Stimulated activated CD8-positive, alpha-beta memory T cell treated with anti-CD3 and anti-CD28 coated beads, Interleukin-12 subunit alpha, Interleukin-12 subunit beta, amount 100 ng/mL, for 24 hours (primary cell): Measurements from ENCODE around the gene CD59.
"Not testable (repeated sequence)": the region's sequence is repeated elsewhere in the genome, so short reads cannot be mapped to it uniquely, and the experiment has no call there.

Experiments used
- DNase-seq: peaks from one replicate; pipeline ENCODE4 v3.0.0-alpha.2; 2020; ENCODE audit errors: extremely low read depth

CD59 gene

DNA sequence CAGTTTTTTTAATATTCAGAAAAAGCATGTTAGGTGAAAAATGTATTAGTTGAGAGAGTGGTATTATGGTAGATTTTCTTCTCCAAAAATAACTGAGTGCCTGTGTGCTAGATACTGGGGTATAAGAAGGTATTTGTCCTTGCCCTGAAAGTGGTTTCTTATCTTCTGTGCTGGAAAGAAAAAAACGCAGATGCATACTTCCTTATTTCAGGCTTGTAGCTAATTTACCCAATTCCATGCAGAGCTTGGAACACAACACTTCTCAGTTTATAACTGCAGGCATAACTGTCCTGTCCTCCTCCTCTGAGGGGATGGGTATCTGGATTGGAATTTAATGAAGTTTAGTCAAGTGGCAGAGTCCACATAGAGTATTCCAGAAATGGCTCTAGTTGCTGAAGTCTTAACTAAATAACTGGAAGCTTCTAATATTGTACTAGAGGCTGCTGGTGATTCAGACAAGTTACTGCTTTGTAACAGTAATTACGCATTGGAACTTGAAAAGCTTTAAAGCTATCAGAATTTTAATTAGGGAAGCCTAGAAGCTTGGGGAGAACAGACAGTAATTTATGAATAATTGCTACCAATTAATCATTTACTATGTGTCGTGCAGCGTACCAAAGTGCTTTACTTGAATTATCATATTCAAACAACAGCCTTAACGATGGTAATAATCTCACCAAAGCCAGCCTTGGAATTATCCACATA, 22.9 kb downstream of the CD59 start:
- no peak for DNase-seq

DNA sequence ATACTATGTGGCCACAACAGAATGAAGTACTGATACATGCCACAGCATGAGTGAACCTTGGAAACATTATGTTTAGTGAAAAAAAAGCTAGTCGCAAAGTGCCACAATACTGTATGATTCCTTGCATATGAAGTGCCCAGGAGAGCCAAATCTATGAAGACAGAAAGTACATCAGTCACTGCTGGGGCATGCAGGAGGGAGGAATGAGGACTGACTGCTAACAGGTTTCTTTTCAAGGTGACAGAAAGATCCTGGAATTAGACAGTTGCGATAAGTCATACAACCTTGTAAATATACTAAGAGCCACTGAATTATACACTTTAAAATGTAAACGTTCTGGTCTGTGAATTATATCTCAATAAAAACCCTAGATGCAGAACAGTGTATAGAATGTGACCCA, 23.8 kb downstream of the CD59 start:
- DNase-seq: no peak

DNA sequence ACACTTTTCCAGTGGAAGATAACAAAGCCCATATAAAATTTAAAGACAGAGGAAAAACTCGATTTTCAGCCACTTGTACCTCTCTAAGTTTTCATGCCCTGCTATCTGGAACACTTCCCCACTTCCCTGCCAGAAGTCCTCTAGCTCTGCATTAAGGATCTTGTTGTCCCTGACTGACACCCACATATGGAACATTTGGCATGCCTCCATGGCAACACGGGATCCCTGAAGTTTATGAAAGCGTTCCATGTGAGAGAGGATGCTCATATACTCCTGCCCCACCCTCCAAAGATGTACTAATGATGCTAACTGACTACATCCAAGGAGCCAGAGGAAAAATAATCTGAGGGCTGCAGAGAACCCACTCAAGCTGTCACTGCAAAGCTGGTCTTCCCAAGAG, 26.8 kb downstream of the CD59 start:
- no peak for DNase-seq

DNA sequence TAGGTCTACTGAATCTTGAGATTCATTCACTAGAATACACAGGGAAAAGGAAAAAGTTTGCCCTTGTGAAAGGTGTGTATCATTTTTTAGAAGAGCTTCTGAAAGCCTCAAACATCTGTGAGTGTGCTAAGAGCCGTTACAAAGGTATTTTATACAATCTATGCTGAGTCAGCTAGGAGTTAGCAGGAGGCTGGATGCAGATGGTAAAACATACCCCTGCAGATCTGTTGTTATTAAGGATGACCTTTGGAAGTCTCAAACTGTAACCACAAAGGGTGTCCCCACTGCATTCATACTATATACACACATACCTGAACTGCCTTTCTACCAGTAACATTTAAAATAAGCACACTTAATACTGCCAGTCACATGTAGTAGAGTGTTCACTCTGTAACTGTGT, 27.2 kb downstream of the CD59 start:
- DNase-seq: no peak

DNA sequence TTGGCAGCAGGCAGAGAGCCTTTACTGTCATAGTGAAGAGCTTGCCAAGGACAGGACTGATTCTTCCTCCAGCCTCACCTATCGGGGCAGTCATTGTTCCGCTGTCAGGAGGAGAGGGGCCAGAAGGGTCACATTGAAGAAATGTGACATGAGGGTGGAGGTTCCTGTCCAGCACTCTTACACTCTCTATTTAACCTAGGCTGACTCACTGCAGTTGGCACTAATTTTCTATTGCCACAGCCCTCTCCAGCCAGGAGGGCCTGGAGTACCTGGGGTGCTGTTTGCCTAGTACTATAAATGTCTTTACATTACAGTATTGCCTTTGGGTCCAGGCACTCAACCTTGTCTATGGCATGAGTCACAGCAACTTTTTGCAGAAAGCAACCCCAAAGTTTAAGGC, 28.4 kb downstream of the CD59 start:
- not testable (repeated sequence) for DNase-seq

DNA sequence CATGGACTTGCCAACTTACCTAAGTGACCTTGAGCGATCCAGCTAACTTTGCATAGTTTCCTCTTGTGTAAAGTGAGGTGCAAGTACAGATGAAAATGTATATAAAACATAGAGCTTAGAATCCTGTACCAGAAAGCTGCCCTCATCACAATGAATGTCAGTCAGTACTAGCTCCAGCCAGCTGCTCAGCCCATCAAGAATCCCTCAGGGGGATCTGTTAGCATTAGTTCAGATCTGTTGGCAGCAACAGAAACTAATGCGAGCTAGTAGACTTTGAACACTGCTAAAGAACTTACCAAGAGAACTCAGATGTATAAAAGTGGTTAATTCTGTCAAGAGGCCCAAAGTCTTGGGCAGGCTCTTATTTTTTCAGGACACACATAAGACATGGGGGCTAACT, 29.3 kb downstream of the CD59 start:
- DNase-seq: no peak

DNA sequence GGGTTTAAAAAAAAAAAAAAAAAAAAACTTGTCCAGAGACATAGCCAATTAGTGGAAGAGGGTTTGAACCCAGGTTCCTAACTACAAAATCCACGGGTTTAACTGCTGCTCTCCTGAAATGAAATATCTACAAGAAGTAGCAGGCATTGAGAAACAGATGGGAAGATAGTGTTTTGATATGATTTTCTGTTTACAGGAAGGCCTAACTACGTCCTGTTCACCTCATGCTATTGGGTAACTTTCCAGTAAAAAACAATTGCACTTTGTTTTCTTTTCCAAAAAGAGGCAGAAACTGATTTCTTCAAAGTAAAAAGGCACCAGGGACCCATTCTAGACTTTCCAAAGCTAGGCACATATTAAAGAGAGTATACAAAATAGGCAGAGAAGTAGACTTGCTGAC, 29.7 kb downstream of the CD59 start:
- no peak for DNase-seq

DNA sequence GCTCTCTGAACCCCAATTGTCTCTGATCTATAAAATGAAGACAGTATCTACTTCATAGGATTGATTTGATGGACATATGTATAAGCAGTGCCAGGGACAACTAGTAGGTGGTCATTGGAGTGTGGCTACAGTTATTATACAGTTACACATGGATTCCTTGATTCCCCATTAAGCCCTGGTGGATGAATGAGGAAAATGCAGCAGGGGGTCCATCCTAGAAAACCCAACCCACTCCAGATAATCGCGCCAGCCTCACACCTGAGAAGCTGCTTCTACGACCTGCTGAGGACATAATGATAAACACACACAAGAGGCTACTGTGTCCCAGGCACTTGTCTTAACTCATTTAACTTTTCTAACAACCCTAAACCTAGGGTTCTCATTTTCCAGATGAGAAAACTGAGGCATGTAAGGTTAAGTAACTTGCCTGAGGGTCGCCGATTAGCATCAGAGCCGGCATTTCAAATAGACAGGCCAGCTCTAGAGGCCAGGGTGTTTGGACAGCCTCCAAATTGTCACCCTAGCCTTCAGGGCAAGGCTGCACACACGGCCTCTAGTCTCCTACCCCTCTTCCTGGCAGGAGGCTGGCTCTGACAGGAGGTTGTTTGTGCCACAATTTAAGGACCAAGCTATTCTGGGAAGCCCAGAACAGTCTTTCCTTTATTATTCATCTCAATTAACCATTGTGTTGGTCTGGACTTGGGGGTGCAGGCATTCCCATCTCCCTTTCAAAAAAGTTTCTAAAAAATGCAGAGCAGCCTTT, 31.8 kb downstream of the CD59 start:
- no peak for DNase-seq

DNA sequence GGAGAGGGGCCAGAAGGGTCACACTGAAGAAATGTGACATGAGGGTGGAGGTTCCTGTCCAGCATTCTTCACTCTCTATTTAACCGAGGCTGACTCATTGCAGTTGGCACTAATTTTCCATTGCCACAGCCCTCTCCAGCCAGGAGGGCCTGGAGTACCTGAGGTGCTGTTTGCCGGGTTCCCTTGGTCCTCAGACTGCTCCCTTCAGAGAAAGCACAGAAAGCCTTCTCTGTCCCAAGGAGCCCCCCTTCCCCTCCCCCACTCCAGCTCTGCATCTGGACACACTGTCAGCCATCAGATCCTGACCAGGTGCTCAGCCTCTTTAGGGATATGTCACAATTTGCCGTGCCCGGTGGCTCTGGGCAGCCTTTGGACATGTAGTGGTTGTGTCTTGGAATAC, 32.4 kb downstream of the CD59 start:
- no peak for DNase-seq

DNA sequence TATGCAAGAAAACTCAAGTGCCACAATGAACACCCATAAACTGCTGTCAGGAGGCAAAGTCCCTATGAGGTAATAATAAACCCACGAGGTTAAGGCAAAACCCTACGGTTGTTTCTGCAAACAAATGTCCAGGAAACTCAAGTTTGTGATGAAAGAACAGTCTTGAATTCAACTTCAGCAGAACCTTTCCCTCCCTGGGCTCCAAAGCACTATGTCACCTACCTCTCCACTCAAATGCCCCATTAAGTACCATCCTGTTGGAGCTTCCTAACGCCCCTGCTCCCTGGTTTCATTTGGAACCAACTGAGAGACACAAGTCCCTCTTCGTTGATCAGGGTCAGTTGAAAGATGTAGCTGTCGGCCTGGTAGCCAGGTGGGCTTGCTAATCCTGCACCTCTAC, 33.0 kb downstream of the CD59 start:
- no peak for DNase-seq

DNA sequence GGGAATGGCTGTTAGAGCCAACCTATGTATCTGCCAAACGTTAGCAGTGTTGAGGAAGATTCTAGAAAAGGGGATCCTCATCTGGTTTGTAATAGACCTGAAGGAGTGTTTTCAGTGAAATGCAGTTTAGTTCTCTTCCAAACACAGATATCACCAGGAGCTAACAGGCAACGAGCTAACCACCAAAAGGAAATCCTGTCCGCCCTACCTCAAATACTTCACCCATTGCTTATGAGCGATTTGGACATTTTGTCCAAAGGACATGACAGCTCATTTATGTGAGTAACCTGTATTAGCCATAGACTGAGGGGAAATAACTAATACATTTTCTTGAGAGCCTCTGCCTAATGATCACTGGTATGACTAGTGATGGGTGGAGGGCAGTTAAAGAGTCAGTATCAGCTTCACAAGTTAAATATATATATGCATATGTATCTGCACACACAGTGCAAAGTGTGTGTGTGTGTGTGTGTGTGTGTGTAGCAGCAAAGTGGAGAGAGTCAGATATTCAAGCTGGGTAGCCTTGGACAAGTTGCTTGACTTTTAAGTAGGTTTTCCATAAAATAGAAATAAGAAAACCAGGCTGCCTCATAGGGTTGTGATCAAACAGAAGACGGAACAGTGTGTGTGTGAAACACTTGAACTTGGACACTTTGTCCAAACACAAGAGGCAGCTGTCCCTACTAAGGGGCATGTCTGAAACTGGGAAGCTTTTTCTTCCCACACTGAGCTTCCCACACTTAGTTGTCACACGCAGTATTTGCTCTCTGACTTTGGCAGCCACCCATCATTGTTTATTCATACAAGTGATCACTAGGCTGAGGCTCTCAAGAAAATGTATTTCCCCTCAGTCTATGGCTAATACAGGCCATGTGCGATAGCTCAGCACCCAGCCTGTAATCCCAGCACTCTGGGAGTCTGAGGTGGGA, 34.7 kb downstream of the CD59 start:
- DNase-seq: no peak

DNA sequence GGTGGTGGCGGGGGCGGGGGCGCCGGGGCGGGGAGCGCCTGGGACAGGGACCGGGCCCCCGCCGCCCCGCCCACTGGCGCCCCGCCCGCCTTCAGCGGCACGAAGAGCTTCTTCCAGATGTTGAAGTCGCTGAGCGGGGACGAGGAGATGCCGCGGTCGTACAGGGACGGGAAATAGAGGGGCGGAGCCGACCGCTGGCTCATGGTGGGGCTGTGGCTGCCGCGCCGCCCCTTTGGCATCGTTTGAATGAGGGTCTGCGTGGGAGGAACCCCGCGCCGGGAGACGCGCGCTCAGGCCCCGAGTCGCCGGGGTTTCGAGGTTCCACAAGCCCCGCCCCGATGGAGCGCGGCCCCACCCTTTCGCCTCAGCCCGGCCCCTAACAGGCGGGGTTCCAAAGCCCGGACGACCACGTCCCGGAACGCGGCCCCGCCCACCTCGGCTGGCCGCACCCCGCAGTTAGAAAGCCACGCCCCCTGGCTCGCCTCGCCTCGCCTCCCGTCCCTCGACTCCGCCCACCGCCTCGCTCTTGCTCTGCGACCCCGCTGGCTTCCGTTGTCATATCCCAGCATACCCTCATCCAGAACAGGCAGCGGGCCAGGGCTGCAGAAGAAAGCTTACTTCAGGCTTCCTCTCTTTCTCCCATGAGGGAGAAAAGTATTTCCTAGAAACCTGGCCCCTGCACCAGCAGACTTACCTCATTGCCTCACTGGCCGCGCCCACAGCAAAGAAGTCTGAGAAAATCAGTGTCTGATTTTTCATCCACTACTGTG, 35.5 kb downstream of the CD59 start, which contains the start of gene C11orf91:
Gene C11orf91, minus strand, starts transcription at position 325 of the 770 bp plus-strand sequence. Its CDS starts 86 bp downstream, at position 239.
- peak; percentile 88 for DNase-seq

DNA sequence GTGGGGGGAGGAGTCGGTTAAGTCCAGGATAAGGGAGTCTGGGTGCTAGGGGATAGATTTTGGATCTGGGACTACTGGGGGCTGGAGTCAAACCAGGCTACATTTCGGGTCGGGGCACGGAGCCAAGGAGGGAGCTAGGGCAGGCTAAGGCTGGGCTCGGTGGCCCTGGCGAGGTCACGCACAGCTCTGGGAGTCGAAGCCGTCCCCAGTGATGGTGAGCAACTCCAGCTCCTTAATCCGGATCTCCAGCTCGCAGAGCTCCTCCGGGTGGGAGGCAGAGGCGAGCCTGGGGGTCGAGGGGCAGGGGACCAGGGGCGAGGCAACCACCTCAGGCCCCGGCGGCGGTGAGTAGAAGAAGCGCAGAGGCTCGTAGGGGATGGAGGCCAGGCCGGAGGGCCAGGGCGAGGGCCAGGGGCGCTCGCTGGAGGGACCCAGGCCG, 36.1 kb downstream of the CD59 start:
- no peak for DNase-seq

DNA sequence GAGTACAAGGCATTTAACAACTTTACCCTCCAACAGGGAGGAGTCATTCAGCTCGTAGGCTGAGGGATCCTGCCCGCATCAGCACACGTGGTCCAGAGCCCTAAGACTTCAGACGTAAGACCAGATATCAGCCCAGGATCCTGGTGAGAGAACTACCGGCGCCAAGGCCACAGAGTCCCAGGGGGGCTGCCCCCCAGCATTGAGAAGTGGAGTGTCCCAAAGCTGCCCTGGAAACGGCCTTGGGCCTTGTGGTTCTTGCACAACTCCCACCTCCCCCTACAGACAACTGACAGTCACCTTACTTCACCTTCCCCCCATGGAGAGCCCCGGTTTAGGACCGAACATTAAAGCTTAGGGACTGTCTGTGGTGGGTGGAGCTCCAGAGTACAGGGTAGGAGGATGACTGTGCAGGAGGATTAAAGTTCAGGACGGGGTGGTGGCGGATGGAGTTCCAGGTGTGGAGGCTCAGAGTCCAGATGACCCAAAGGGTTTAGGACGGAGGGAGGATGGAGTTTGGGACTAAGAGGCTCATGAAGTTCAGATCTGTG, 36.6 kb downstream of the CD59 start:
- DNase-seq: no peak

DNA sequence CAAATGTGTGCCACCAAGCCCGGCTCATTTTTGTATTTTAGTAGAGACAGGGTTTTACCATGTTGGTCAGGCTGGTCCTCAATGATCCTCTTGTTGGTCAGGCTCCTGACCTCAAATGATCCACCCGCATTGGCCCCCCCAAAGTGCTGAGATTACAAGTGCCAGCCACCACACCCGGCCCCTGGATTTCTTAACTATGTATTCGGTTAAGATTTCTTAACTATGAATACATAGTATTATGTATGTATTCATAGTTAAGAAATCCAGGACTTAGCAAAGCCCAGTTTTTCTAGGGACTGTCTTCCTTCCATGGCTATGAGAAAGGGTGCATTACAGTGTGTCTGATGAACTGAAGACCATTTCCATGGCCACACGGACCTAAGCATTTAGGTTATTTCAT, 37.3 kb downstream of the CD59 start:
- DNase-seq: no peak

DNA sequence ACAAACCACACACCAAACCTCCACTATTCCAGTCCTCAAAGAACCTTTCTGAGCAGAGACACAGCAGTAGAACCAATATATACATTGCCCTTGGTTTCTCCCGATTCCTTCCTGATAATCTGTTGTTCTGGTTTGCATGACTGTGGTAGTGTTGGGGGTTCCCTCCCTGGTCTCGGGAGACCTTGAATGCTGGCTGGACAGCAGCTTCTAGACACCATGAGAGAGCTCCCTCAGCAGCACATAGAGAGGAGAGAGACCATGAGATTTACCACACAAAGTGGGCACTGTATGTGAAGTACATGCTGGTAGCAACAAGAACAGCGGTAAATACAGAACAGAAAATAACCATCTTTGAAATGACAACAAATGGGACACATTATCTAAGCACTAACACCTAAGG, 38.2 kb downstream of the CD59 start:
- DNase-seq: no peak

DNA sequence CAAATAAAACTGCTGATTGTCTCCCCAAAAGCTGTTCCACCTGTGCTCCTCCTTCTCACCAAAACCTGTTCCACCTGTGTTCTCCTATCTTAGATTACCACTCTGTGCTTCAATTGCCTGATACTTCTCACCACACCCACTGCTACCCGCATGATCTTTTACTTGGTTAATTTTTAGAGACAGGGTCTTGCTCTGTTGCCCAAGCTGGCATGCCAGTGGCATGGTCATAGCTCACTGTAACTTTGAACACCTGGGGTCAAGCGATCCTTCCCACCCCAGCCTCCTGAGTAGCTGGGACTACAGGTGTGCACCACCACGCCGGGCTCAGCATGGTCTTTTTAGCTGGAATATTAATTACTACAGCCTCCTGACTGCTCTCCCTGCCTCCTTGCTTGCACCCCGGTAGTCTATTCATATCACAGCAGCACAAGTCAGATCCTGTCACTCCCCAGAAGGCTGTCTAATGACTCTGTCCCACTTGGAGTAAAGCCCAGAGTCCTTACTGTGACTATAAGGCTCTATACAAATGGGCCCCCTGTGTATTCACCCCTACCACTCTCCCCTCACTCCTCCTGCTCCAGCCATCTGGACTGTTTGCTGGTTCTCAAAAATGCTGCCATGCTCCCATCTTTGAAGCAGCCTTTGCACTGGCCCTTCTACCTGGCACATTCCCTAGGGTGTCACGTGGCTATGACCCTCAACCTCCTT, 39.1 kb downstream of the CD59 start:
- DNase-seq: no peak

DNA sequence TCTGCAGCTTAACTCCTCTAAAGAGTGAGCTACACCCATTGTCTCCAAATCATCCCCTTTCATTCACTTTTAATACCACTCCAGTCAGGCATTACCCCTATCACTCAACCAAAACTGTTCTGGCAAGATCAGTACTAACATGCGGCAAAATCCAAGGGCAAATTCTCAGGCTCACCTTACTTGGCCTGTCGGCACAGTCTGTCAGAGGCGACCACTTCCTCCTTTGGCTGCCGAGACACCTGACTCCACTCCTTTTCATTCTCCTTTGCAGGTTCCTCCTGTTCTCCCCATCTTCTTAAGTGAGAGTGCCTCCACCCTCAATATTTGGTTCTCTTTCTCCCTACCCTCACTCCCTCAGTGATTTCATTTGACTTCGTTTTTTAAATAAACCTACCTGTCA, 39.8 kb downstream of the CD59 start:
- no peak for DNase-seq

DNA sequence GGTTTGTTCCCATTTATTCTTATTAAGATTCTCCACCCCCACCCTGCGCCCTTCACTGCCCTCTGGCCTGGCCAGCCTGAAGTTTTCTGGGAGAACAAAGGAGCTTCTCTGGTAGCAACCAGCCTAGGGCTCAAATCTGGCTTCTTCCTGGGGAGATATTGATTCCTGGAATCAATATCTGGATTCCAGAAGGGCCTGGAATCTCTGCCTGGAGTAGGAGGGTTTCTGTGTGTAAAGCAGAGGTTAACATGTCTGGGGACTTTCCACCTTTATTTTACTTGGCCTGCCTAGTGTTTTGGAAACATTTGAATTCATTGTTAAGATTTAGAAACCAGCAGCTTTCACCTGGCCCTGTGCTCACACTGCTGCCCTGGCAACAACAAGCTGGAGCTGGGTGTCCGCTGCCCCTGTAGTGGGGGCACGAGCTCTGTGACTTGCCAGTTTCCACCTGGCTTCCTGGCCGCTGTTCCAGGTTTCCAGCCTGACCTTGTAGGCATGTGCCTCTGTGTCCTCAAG, 41.1 kb downstream of the CD59 start:
- DNase-seq: no peak

DNA sequence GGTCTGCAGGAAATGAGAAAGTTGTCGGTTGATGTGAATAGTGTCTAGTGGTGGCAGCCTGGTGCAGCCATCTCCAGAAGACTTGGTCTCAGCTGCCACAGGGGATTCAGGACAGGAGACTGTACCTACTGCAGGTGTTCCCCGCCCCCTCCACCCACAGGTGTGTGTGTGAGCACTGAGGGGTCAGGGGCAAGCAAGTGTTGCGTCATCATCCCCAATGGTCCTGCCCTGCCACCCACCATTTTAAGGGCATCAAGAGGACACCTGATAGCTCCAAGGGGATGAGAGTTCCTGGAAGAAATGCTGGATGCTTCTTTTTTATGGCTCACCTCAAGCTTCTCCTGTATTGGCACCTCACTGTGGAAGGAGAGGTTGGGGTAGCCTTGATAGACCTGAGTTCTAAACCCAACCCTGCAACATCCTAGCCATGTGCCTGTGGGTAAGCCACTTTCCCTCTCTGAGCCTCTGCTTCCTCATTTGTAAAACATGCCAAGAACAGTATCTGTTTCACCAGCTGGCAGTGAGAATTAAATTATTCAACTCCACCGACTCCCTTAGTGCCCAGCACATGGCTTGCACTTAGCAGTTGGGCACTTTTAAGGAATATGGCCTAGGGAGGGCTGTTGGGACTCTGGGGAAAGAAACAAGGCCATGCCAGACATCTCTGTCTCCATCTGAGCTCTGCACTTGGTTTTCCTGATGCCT, 41.7 kb downstream of the CD59 start:
- no peak for DNase-seq
